ENCODE results near the gene MAPKBP1.
A peak's percentile ranks its signal among the peaks of the same experiment; 100 is the strongest.

MAPKBP1 gene

DNA sequence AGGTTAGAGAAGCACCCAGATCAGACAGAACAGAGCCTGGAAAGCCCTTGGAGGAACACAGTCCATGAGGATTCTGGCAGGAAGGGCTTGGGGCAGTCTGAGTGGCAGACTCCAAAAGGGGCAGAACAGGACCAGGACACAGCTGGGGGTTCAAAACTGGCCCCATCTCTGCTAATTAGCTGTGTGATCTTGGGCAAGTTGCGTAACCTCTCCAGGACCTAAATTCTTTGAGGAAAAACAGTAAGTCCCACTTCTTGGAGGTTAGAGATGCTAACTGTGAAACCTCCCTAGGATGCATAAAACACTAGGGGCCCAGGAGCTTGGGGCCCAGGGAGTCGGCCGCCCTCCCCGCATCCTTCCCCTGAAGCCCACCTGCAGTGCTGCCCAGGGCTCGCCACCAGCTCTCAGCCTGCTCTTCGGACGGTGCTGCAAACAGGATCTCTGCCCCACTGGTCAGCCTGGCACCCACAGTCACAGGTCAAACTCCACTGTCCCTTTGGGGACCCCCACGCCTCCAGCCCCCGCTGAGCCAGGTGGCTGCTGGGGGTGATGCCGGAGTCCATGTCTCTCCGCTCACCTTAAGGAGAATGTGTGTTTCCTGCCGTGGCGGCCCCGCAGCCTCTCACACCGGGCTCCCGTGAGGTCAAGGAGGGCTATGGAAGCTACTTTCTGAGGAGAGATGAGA is 76.3 kb downstream of the MAPKBP1 start:
- DNase-seq: no peak

DNA sequence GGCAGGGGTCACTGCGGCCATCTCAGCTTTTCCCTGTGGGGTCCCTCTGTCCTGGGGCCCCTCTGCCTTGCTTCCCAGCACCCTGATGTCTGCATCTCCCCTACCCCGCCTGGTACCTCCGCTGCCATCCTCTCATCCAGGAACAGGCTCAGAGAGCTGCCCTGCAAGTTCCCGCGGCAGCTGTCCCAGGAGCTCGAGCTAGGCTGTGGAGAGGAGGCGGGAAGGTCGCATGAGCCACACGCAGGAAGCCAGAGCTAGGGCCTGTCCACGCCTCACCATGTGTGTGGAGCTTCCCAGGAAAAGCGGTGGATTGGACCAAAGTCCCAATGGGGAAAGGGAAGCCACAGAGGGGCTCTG is 76.9 kb downstream of the MAPKBP1 start:
- DNase-seq: no peak

DNA sequence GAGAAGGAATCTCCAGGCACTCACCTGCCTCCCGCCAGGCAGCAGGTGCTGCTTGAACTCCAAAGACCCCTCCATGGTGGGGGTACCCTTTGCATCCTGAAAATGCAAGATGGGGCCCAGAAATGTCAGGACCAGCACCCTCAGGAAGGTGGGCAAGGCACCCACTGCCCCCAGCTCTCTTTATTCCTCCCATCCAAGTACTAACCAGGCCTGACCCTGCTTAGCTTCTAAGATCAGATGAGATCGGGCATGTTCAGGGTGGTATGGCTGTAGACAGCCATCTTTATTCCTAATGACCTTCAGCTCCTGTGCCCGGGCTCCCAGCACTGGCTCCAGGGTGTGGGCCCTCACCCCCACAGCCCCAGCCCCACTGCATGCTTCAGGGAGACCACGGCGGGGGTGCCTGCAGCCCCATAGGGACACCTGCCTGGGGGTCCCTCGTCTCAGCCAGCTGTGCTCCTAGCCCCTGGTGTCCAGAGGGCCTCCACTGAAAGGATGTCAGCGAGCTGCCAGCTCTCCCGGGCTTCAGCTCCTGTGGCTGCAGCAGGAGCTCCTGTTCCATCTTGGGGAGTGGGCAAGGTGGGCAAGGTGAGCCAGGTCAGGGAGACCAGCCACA is 77.6 kb downstream of the MAPKBP1 start:
- DNase-seq: no peak

DNA sequence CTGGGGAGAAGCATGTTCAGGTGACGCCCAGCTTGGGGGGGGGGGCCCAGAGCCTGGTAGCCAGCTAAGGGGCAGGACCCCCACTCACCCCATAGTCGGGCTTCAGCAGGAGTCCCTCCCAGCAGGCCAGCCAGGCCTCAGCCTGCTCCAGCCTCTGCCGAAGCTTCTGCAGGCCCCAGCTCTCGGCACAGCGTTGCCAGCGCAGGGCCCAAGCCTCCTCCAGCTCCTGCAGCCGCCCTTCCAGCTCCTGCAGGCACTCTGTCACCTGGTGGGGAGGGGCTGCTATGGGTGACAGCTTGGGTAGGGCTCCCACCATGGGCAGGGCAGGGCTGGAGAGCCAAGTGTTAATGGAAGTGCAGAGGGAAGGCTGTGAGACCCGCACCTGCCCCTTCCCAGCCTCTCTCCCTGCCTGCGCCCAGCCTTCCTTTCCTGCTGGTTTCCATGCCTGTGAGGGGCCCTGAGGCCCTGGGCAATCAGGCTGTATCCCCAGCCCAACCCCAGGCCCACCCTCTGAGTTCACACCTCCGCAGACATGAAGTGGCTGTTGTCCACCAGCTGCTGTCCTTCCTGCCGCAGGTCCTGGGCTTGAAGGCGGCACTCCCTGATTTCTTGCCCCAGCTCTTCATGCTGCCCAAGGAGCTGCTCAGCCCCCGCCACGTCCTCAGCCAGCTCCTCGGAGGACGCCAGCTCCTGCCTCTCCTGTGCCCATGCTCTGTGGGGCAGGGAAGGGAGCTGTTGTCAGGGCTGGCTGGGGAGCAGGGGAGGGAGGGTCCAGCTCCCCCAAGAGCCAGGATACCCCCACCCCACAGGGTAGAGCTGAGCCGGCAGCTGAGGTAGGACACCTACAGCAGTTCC is 78.7 kb downstream of the MAPKBP1 start:
- no peak for DNase-seq

DNA sequence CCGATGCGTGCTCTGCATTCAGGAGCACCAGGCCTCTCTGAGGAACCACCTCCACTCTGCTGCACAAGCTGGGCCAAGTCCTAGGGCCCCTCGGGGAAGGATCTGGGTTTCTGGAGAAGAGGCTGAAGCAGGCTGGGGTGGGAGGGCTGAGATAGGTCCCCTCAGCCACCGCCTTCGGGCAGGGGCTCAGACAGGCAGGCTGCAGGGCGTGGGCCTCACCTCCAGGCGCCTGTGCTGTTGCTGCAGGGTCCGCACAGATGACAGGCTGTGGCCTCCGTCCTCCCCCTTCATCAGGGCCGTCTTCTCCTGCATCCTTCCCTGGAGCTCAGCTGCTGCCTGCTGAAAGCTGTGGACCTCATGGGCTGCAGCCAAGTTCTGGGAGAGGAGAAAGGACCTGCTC is 79.5 kb downstream of the MAPKBP1 start:
- no peak for DNase-seq

DNA sequence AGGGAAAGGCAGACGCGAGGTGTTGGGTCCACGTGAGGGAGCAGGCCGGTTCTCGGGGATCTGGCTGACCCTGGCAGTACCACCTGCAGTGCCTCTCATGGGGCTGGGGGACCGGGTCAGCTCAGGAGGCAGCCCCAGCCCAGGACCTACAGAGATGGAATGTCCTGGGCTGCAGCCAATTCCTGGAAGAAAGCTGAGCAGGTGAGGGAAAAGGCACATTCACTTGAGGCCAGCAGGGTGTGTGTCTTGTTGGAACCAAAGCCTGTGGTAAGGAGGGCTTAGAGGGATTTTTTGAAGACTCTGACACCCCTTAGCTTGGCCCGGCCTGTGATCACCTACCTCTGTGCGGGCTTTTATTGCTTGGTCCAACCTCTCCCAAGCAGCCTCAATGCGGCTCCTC is 80.2 kb downstream of the MAPKBP1 start:
- DNase-seq: no peak

DNA sequence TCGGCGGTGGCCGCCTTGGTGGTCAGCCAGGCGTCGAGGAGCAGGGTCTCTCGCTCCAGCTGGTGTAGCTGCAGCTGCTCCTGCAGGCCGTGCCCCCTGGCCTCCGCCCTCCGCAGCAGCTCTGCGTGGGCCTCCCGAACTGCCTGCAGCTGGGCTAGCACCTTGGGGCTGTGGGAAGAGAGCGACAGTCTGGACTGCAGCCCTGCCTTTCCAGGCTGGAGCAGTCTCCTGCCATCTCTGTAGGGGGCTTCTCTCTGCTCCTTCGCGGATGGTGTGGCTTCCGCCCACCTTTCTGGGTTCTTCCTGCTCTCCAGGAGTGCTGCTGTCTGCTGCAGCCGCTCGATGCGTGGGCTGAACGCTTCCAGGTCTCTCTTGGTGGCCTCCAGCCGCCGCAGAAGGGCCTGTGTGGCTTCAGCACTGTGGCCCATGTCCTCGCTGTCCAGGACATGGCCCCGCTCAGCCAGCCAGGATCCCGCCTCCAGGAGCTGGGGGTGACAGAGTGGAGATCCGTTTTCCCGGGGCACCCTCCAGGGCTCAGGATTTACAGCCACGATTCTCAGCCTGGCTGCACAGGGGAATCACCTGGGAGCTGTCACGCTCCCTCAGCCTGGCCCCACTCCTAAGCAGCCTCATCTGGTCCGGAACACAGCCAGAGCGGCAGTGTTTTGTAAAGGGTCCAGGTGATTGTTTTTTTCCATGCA is 81.1 kb downstream of the MAPKBP1 start:
- DNase-seq: no peak

DNA sequence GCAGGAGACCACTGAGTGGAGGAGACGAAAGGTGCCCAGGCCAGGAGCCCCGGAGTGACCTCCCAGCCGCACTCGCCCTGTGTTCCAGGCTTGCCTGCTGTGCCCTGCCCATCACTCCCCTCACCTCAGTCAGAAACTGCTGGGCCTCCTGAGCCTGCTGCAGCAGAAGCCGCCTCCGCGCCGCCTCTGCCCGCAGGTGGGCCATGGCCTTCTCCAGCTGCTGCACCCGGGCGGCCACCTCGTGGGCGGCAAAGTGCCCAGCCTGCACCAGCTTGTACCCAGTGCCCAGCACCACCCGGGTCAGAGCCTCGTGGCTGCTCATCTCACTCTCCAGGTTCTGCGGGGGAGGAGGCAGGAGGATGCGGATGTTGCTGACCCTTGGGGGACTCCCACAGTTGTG is 82.0 kb downstream of the MAPKBP1 start:
- DNase-seq: no peak

DNA sequence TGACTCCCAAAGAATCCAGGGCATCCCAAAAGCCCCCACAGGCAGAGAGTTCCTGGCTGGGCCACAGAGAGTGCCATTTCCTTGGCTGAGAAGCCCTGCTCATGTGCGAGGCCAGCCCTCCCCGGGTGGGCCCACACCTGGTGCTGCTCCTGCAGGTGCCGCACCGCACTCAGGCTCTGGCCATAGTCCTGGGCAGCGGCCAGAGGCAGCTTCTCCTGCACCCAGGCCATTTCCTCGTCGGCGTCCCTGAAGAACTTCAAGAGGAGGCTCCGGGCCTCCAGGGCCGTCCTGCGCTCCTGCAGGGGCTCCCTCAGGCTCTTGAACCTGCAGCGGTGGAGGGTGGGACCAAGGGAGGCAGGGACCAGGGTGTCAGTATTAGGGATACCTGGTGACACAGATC is 82.4 kb downstream of the MAPKBP1 start:
- DNase-seq: no peak

DNA sequence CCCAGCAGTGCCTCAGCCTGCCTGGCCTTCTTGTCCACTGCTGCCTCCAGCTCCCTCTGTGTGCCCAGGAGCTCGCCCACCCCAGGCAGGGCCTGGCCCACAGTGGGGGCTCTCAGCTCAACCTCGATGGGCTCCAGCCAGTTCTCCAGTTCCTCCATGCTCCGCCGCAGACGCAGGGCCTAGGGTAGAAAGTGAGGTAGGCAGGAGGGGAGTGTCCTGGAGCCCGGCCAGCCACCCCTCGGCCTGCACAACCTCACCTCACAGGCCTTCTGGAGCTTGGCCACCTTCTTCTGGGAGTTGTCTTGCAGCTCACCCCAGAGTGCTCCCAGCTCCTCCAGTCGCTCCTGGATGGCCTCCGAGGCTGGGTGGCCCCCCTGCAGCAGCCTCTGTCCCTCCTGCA is 83.0 kb downstream of the MAPKBP1 start:
- DNase-seq: no peak

DNA sequence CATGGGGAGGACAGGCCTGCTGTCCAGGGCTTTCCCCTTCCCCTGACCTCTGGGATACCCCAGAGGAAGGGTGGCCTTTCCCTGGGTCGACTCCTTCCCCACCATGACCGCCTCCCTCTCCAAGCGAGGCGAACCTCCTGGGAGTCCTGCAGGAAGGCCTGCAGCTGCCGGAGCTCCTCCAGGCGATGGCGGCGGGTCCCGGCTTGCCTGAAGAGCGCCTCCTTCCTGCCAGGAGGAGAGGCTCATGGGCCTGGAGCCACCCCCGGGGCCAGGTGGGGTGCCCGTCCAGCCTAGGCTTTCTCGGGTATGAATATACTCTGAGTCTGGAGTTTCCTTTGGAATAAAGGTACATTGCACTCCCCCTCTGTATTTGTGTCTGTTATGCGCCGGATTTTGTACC is 84.5 kb downstream of the MAPKBP1 start:
- no peak for DNase-seq

DNA sequence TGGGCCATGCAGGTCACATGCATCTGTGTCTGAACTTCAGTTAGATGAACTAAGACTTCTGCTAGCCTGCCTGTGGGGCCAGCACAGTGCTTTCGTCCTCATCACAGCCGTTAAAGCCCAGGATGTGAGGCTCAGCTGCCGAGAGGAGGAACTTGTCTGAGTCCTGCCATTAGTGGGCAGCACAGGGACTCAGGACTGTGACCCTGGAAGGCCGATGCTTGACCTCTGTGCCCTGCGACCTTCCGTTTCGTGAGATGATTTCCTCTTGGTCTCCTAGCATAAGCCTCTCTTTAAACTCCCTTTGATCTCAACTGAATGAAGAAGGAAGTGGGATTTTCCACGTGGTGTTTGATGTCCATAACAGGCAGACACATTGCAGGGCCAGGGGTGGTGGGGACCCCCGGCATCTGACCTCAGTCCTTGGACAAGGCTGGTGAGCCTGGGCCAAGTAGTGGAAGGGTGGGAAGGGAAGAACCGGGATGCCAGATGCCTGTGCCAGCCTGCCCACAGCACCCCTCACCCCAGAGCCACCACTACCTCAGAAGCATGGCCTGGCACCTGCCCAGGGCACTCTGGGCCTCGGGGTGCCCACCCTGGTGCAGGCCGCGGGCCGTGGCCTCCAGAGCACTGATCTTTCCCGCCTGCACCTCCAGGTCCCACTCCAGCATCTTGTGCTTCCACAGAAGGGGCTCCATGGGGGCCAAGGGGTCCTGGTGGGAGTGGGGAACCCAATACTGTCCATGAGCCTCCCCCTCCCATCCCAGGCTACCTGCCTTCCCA is 86.0 kb downstream of the MAPKBP1 start:
- DNase-seq: no peak

DNA sequence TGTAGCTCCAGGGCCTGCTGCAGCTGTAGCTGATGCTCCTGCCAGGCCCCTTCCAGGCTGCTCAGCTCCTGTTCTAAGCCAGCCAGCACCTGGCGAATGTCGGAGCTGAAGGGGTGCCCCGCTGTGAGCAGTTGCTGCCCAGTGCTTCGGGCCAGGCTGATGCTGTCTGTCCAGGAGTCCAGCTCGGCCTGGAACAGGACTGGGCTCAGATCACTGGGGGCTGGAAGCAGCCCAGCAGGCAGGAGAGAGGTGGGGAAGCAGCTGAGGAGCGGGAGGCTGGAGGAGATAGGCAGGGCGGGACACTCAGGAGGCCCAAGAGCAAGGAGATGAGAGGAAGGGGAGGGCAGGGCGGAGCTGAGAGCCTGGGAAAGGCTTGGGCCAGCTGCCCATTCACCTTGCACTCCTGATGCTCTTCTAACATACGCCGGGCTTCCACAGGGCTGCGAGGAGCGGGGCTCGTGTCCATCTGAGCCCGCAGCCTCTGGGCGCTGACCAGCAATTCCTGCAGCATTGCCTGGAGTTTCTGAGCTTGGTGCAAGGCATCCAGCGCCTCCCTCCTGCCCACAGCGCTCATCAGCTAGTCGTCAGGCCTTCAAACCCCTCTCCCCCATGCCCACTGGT is 87.6 kb downstream of the MAPKBP1 start:
- no peak for DNase-seq

DNA sequence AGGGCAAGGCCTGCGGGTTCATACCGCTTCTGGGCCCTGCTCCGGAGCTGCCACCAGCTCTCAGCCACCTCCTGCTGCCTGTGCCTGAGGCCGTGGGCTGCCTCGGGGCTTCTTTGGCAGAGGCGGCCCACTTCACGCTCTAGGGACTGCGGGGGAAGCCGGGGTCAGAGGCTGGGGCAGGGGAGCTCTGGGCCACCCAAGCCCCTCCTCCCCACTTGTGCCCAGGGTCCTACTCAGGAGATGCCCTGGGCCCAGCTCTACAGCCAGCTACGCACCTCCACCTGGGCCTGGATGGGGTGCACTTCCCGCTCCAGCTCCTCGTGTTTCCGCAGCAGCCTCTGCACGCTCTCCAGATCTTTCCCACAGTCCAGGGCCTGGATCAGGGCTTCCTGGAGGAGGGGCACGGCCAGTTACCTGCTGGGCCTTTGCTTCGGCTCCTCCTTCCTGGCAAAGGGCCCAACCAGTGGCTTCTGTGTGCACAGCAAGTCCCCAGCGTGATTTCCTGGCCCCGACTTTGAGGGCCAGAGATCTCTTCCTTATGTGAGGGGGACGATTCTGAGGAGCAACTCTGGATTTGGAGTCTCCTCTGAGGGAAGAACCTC is 88.3 kb downstream of the MAPKBP1 start:
- no peak for DNase-seq

DNA sequence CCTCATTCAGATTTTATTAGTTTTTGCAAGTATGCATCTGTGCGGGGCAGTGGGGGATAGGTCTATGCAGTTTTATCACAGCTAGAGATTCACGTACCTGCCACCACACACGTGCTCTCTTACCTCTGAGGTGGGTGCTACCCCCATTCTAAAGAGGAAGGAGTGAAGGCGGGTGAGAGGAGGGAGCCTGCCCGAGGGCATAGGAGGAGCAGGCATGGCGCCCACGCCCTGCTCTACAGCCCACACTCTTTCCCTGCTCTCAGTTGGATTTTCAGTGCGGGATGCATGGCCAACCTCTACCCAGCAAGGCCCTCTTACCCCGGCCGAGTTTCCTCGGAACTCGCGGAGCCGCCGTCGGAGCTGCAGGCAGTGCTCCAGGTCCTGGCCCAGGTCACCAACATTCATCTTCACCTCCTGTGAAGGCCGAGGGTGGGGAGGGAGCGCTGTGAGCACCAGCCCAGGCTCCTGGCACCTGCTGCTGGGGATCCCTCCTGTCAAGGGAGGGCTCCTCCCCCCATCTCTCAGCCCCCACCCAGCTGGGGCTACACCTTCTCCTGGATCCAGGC is 91.3 kb downstream of the MAPKBP1 start:
- DNase-seq: no peak

DNA sequence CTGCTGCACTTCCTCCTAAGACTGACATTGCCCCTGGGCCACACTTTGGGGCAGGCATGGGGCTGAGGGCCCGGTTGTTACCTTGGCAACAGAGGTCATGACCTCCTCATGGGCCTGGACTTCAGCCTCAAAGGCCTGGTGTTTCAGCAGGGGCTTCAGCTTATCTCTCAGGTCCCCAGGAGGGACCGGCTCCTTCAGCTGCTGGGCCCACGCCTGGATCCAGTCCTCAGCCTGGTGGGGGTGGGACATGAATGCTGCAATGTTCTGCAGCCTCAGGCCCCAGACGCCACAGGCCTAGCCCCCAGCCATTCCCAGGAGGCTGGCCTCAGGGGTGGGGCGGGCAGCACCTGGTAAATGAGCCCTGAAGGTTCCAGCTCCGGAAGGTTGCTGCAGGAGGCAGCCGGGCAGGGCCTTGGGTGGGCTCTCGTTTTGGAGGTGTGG is 92.0 kb downstream of the MAPKBP1 start:
- no peak for DNase-seq

DNA sequence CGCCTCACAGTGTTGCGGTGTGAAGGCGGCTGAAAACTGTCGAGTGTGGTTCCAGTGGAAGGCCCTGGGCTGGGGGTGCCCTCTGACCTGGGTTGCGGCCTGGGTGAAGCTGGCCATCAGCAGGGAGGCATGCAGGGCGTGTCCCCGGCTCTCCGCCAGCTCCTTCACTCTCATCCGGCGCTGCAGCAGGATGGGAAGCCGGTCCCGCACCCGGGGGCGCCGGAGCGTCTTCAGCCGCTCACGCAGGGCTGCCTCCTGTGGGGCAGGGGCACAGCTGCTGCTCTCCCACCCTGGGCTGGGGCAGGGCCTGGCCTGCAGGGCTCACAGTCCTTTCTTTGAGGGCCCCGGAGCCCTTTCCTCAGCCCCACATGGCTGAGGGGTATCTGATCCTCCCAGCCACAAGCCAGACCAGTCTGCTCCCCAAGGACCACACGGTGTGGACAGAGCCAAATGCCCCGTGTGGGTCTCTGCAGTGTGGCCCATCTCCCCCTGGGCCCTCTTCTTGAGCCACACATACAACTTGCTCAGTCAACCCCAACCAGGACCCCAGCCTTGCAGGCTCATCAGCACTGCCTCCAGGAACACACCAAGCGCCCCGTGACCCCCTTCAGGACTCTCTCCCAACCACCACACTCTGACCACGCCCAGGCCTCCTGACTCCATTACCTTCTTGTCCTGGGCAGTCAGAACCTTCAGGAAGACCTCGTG is 92.7 kb downstream of the MAPKBP1 start:
- DNase-seq: no peak

DNA sequence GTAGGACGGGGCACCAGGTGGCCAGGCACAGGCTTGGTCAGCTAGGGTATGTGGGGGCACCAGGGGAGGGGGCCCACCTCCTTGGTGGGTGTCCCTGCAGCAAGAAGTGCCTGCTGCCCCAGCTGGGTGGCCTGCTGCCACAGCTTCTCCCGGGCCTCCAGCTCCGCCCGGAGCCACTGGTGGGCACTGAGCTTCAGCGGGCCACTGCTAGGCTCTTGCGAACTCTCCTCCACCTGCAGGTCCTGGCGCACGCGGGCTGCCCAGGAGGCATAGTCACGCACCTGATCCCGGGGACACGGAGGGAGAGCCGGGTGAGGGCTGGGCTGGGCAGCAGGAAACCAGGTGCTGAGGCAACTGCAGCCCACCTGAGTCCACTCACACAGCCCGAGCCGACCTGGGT is 94.0 kb downstream of the MAPKBP1 start:
- no peak for DNase-seq

DNA sequence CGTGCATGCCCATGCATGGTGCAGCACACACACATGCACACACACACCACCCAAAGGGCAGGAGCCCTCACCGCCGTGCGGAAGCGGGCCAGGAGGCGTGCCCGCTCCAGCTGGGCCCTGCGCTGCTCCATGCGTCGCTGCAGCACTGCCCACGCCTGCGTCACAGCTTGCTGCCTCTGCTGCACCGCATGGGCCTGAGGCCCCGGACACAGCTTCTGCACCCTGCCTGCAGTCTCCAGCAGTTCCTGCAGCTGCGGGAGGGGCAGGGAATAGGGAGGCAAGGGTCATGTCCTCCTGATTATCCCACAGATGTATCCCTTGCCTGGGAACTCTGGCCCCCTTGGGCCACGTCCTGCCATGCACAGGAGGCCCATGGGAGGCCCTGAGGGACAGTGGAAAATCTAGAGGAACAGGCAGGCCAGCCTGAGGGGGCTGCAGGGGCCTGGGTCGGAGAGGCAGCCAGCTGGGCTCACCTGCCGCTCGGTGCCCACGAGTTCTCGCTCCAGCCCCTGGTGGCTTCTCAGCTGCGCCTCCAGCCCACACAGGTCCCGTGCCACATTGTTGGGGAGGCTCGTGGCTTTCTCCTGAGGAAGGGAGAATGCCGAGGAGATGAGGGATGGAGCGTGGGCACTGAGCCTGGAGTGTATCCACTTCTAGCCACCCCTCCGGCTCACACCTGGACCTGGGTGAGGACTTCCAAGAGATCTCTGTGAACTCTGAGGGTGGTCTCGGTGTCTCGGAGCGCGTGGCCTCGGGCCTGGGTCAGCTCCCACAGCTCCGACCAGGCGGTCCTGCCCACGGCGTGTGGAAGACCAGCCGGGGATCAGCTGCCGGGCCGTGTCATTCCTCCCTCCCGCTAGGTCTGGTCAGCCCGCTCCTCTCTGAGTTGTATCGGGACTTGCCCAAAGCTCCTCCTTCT is 95.7 kb downstream of the MAPKBP1 start:
- DNase-seq: no peak

DNA sequence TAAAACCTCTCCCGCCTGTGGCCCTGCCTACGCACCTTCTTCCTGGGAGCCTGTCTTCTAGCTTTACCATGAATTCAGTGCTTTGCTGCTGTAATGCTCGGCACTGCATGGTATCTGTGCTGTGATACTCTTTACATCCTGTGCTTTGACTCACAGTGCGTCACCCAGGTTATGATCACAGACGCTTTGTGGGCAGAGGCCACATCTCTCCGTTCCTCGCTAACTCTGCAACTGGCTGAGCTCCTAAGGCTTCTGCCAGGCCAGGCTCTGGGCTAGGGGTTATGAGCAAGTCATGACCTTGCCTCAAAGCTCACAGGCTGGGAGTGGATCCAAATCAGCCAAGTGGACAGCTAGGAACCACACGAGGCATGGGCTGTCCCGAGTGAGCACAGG is 96.4 kb downstream of the MAPKBP1 start:
- peak; percentile 40 for DNase-seq

All from fibroblast of upper back skin (primary cell).